Measurements from ENCODE around the gene PLEKHM3. TPM values are rescaled to one million over a fixed set of nuclear protein-coding genes. Genes with fewer than 3 reads are reported as not detected.
"Not testable (repeated sequence)": the region's sequence is repeated elsewhere in the genome, so short reads cannot be mapped to it uniquely, and the experiment has no call there.

Gene PLEKHM3
- total RNA-seq, 1 experiment from 2014 or later = 2.5 TPM

DNA sequence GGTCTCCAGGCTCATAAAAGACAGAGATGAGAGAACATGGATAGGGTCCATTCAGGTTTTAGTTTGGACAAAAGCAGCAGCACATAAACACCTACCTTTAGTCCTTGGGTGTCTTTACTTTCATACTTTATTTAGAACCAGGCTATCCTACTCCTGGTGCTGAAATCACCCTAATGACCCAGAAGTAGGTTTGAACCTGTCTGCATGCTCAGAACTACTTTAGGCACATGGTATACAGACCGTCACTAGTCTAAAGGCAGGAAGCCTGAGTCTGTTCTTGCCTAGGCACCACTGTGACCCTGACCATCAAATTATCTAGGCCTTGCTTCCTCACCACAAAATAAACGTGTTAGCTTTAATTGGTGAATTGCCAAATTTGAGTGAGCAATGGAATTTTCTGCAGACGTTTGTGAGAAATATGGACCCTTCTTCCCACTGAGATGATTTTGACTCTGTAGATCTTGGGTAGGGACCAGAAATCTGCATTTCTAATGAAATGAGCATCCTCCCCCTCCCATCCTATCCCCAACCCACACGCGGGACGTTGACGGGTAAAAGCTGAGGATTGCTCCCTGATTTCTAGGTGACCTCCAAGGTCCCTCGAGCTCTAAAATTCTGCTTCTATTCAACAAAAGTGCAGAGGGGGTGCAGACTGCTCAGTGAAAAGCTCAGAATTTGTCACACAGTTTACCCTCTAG, 75.1 kb downstream of the PLEKHM3 start:
- no peaks in the 10 kb centered on the region for H3K36me3 ChIP-seq (ENCODE audit: control insufficient read depth, insufficient read depth, low read length)
- no peak for DNase-seq (ENCODE audit: low read depth, low spot score)
- TF ChIP-seq SIN3A (IDR thresholded peaks at IDR 0.05; ENCODE audit: borderline replicate concordance, insufficient read depth, low read depth, low read length) (no peak), POLR2AphosphoS5 (IDR thresholded peaks at IDR 0.05; ENCODE audit: low read depth, low read length) (no peak), TCF7L2 (IDR thresholded peaks at IDR 0.05; ENCODE audit: low read depth, low read length) (no peak)
- TF ChIP-seq, protein P1, sequence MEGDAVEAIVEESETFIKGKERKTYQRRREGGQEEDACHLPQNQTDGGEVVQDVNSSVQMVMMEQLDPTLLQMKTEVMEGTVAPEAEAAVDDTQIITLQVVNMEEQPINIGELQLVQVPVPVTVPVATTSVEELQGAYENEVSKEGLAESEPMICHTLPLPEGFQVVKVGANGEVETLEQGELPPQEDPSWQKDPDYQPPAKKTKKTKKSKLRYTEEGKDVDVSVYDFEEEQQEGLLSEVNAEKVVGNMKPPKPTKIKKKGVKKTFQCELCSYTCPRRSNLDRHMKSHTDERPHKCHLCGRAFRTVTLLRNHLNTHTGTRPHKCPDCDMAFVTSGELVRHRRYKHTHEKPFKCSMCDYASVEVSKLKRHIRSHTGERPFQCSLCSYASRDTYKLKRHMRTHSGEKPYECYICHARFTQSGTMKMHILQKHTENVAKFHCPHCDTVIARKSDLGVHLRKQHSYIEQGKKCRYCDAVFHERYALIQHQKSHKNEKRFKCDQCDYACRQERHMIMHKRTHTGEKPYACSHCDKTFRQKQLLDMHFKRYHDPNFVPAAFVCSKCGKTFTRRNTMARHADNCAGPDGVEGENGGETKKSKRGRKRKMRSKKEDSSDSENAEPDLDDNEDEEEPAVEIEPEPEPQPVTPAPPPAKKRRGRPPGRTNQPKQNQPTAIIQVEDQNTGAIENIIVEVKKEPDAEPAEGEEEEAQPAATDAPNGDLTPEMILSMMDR (IDR thresholded peaks at IDR 0.05) = no peak
- TF ChIP-seq, protein P2, sequence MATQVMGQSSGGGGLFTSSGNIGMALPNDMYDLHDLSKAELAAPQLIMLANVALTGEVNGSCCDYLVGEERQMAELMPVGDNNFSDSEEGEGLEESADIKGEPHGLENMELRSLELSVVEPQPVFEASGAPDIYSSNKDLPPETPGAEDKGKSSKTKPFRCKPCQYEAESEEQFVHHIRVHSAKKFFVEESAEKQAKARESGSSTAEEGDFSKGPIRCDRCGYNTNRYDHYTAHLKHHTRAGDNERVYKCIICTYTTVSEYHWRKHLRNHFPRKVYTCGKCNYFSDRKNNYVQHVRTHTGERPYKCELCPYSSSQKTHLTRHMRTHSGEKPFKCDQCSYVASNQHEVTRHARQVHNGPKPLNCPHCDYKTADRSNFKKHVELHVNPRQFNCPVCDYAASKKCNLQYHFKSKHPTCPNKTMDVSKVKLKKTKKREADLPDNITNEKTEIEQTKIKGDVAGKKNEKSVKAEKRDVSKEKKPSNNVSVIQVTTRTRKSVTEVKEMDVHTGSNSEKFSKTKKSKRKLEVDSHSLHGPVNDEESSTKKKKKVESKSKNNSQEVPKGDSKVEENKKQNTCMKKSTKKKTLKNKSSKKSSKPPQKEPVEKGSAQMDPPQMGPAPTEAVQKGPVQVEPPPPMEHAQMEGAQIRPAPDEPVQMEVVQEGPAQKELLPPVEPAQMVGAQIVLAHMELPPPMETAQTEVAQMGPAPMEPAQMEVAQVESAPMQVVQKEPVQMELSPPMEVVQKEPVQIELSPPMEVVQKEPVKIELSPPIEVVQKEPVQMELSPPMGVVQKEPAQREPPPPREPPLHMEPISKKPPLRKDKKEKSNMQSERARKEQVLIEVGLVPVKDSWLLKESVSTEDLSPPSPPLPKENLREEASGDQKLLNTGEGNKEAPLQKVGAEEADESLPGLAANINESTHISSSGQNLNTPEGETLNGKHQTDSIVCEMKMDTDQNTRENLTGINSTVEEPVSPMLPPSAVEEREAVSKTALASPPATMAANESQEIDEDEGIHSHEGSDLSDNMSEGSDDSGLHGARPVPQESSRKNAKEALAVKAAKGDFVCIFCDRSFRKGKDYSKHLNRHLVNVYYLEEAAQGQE (IDR thresholded peaks at IDR 0.05; ENCODE audit: insufficient read depth in 1 of 2, low read depth in 2 of 2, low read length in 1 of 2) = no peak
- no peaks in the 10 kb centered on the region; the same call in 1 of the 2 replicates for H3K27me3 ChIP-seq (ENCODE audit: control insufficient read depth, insufficient read depth, low read length)
- no peaks in the 10 kb centered on the region for H3K4me1 ChIP-seq (ENCODE audit: control insufficient read depth, insufficient read depth, low read length)
- intact Hi-C loops (cut with micrococcal nuclease; ENCODE audit: unreplicated experiment) (no loop called here), in situ Hi-C loops (cut with HindIII; ENCODE audit: low pct_unique_long_range_greater_than_20kb, low sequenced_read_pairs) (no loop called here)
- POLR2A ChIA-PET = no interaction called here
- no peak for ATAC-seq
- BruUV-seq (replicated peaks) = no TSS peak
- no peak overlapping the region for H3K27ac ChIP-seq (ENCODE audit: low read length)
- no peaks in the 10 kb centered on the region for H3K9me3 ChIP-seq (ENCODE audit: control insufficient read depth, insufficient read depth, low read depth, low read length)
- H3K4me3 ChIP-seq (ENCODE audit: low read depth in 2 of 2, low read length in 2 of 2) = no peak overlapping the region
- CTCF ChIA-PET = no interaction called here

DNA sequence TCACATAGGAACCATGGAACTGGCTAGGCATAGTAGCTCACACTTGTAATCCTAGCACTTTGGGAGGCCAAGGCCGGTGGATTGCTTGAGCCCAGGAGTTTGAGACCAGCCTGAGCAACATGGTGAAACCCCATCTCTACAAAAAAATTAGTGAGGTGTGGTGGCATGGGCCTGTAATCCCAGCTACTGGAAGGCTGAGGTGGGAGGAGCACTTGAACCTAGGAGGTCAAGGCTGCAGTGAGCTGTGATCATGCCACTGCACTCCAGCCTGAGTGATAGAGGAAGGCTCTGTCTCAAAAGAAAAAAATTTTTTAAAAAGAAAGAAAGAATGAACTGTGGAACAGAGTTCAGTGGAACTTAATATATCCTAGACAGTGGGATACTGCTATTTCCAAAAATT, 76.1 kb downstream of the PLEKHM3 start:
- H3K4me1 ChIP-seq (ENCODE audit: control insufficient read depth, insufficient read depth, low read length); H3K36me3 ChIP-seq (ENCODE audit: control insufficient read depth, insufficient read depth, low read length); intact Hi-C loops (cut with micrococcal nuclease; ENCODE audit: unreplicated experiment); H3K27me3 ChIP-seq (ENCODE audit: control insufficient read depth, insufficient read depth, low read length); H3K27ac ChIP-seq (ENCODE audit: low read length); POLR2A ChIA-PET; in situ Hi-C loops (cut with HindIII; ENCODE audit: low pct_unique_long_range_greater_than_20kb, low sequenced_read_pairs); ATAC-seq; H3K9me3 ChIP-seq (ENCODE audit: control insufficient read depth, insufficient read depth, low read depth, low read length); CTCF ChIA-PET; BruUV-seq (replicated peaks); H3K4me3 ChIP-seq (ENCODE audit: low read depth in 2 of 2, low read length in 2 of 2); DNase-seq (ENCODE audit: low read depth, low spot score): not testable (repeated sequence)

DNA sequence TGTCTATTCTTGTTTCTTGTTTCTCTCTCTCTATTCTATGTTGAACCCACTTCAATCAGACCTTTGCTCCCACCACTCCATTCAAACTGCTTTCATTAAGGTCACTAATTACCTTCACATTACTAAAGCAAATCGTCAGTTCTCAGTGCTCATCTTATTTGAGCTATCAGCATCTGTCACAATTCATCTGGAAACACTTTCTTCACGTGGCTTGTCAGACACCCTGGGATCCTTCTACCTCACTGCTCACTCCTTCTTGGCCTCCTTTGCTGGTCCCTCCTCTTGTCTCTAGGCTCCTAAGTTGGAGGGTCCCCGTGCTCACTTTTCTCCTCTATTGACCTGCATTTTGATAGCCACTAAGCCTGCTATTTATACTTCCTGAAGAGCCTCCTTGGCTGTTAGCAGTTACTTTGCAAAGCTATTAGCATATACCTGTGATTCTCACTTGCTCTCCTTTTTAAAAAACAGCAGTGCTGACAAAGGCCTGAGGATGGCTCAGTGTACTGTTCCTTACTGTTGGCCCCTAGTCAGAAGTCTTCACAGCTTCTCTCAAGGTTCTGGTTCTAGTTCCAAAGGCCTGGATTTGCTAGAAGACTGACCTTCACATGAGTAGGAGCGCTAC, 80.2 kb downstream of the PLEKHM3 start:
- Histone ChIP-seq H3K9me3 (ENCODE audit: control insufficient read depth, insufficient read depth, low read depth, low read length) (no peaks in the 10 kb centered on the region), H3K4me3 (ENCODE audit: low read depth in 2 of 2, low read length in 2 of 2) (no peak overlapping the region), H3K27ac (ENCODE audit: low read length) (no peak overlapping the region), H3K27me3 (ENCODE audit: control insufficient read depth, insufficient read depth, low read length) (no peaks in the 10 kb centered on the region; the same call in 1 of the 2 replicates), H3K4me1 (ENCODE audit: control insufficient read depth, insufficient read depth, low read length) (no peaks in the 10 kb centered on the region), H3K36me3 (ENCODE audit: control insufficient read depth, insufficient read depth, low read length) (no peaks in the 10 kb centered on the region)
- CTCF ChIA-PET = no interaction called here
- POLR2A ChIA-PET = no interaction called here
- in situ Hi-C loops (cut with HindIII; ENCODE audit: low pct_unique_long_range_greater_than_20kb, low sequenced_read_pairs) (no loop called here), intact Hi-C loops (cut with micrococcal nuclease; ENCODE audit: unreplicated experiment) (no loop called here)
- BruUV-seq (replicated peaks) = no TSS peak
- ATAC-seq (no peak), DNase-seq (ENCODE audit: low read depth, low spot score) (no peak)
- TF ChIP-seq SIN3A (IDR thresholded peaks at IDR 0.05; ENCODE audit: borderline replicate concordance, insufficient read depth, low read depth, low read length) (no peak), TCF7L2 (IDR thresholded peaks at IDR 0.05; ENCODE audit: low read depth, low read length) (no peak), POLR2AphosphoS5 (IDR thresholded peaks at IDR 0.05; ENCODE audit: low read depth, low read length) (no peak)
- TF ChIP-seq, protein P2 (IDR thresholded peaks at IDR 0.05; ENCODE audit: insufficient read depth in 1 of 2, low read depth in 2 of 2, low read length in 1 of 2) = no peak
- TF ChIP-seq, protein P1 (IDR thresholded peaks at IDR 0.05) = no peak

Measured in Panc1 (cell line).